Transverse colon (tissue), 4 donors: ENCODE results near the gene CLEC3B.
"Not testable (repeated sequence)": the region's sequence is repeated elsewhere in the genome, so short reads cannot be mapped to it uniquely, and the experiment has no call there.

Source experiments
- POLR2AphosphoS5 ChIP-seq, 3 donors: sonication (generic); formaldehyde crosslinking; IDR thresholded peaks; one replicate each; pipeline ENCODE4 v1.6.1; 2016; ENCODE audit warnings: antibody characterized with exemption in 3 of 3
- TF ChIP-seq, protein P1 (sequence below), 5 experiments: fragments of 200-600 bp in 3 of 5; fragments of 450-650 bp in 2 of 5; sonication (generic) in 3 of 5; IDR thresholded peaks; 1 replicate in 2 of 5; 2 replicates in 3 of 5; pipeline ENCODE4 v1.5.1; 2016 to 2017; ENCODE audit warnings: antibody characterized with exemption in 5 of 5, inconsistent platforms in 3 of 5, mild to moderate bottlenecking in 2 of 5, moderate library complexity in 1 of 5

DNA sequence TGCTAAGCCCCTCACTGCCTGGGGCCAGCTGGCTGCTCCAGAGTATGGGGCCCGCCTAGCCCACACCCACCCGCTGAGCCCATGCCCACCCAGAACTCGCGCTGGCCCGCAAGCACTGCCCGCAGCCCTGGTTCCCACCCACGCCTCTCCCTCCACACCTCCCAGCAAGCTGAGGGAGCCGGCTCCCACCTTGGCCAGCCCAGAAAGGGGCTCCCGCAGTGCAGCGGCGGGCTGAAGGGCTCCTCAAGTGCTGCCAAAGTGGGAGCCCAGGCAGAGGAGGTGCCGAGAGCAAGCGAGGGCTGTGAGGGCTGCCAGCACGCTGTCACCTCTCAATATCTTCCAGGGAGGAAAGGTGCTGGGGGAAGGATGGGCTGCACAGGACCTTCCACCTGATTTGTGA is 39.8 kb upstream of the CLEC3B start:
- not testable (repeated sequence) for TF ChIP-seq POLR2AphosphoS5 (IDR thresholded peaks at IDR 0.05)
- TF ChIP-seq, protein P1, sequence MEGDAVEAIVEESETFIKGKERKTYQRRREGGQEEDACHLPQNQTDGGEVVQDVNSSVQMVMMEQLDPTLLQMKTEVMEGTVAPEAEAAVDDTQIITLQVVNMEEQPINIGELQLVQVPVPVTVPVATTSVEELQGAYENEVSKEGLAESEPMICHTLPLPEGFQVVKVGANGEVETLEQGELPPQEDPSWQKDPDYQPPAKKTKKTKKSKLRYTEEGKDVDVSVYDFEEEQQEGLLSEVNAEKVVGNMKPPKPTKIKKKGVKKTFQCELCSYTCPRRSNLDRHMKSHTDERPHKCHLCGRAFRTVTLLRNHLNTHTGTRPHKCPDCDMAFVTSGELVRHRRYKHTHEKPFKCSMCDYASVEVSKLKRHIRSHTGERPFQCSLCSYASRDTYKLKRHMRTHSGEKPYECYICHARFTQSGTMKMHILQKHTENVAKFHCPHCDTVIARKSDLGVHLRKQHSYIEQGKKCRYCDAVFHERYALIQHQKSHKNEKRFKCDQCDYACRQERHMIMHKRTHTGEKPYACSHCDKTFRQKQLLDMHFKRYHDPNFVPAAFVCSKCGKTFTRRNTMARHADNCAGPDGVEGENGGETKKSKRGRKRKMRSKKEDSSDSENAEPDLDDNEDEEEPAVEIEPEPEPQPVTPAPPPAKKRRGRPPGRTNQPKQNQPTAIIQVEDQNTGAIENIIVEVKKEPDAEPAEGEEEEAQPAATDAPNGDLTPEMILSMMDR (IDR thresholded peaks at IDR 0.05): not testable (repeated sequence)
